HG02798 (cell line): ENCODE results near the gene PRSS27.
"Not testable (repeated sequence)": the region's sequence is repeated elsewhere in the genome, so short reads cannot be mapped to it uniquely, and the experiment has no call there.

Experiments
- ATAC-seq: cut with Tn5 transposase; IDR thresholded peaks from one replicate; pipeline ENCODE4 v1.9.1; 2021; ENCODE audit warnings: mild to moderate bottlenecking; ENCODE audit not compliant: unreplicated experiment, poor library complexity

Gene PRSS27

DNA sequence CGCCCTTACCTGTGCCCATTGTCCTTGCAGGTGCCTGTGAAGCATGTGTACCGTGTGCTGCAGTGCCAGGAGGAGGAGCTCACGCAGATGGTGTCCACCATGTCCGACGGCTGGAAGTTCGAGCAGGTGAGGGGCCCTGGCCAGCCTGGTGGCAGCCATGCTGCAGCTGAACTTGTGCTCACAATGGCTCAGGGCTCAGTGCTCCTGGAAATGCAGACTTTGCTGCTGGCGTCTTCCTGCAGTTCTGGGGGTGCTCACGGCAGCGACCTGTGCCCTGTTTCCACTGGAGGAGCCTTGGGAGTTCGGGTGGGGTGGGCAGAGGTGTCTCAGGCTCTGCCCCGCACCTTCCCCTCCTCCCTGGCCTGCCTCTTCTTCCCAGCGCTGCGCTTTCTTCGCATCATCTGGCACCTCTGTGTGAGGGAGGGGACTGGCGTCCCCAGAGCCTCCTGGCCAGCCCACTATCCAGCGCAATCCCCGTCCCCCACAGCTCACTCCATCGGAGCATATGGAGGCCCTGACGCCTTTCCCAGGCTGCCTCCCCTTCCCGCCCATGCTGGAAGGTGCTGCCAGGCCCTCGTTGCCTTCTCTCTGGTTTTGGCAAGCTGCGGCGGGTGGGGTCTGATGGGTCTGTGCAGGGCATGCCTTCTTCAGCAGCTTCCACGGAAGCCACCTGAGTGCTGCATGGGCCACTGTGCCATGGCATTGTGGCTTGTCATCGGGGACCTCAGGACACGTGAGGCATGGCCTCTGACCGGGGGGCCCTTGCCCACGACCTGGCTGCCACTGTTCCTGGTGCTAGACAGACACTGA lies 20.0 kb downstream of the PRSS27 start:
- no peak for ATAC-seq

DNA sequence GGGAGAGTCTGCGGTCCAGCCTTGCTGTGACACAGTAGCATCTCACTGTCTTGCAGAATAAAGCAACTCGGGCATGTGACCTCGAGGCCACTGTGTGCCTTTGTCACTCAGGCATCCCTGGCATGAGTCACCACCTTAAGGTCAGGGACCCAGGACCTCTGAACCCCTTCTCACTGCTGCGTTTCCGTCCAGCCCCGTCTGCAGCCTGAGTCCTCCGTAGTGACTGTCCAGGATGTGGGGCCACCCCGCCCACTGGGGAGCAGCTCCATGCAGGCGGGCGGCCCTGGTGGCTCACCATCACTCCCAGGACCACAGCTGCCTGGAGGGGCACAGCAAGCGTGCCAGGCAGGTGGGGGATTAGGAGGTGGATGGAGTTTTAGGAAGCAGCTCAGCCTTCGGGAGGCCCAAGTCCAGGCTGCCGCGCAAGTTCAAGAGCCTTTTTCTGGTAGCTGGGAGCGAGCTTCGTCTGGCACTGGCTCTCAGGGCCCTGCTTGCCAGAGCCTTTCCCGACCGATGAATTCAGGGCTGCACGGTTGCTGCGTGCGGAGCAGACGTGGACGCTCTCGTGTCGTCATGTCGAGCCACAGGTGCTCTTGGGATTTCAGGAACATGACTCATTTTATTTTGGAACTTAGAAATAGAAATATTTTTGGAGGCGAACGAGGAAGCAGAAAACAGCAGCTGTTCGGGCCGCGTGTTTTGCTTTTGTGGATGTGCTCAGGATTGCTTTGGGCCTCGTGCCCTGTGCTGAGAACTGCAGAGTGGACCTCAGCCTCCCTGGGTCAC lies 20.9 kb downstream of the PRSS27 start:
- ATAC-seq: no peak

DNA sequence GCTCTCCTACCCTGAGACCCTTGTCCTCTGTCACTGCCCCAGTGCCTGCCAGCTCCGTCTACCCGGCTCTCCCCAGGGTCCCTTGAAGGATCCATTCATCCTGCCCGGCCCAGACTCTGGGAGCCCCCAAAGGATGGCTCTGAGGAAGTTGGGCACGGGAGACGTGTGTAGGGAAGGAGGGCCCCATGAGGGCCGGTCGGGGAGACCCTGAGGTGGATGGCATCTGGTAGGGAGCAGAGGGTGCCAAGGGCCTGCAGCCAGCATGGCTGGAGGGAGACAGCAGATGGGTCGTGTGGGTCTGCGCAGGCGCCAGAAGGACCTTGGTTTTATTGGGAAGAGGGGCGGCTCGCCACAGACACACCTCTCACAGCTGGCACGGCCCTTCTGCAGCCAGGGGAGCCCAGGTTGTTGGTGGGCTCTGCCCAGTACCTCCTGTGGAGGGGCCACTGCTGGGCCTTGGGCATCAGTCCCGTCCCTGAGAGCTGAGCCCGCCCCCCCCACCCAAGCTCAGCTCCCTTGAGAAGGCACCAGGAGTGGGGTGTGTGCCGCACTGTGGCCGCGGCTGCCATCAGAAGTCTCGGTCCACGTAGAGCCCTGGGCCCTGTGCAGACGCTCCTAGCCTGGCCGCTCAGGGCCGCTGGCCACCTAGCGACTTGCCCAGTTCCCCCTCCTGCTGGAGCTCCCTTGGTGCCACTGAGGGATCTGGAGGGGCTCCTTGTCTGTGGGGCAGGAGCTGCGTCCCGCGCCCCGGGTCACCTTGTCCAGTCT lies 21.7 kb downstream of the PRSS27 start:
- ATAC-seq: no peak

DNA sequence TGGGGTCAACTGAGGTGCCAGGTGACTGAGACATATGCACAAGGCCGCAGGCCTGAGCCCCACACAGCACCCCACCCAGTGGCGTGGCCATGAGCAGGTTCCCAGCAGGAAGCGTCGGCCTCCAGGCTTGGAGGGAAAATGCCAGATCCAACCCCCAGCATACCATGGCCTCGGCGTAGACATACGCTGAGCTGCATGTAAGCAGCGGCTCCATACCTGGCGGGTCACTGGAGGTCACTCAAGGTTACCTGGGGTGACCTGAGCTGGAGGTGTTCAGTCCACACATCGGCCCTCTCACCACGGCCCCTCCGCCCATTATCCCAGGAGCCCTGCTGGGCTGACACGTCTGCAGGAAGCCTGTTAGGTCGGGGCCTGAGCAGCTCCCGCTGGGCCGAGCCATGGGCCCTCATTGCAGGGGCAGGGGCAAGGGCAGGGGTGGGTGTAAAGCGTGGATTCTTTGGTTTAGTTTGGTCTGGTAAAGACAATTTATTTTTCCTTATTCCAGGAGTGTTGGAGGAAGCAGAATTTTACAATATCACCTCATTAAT lies 22.5 kb downstream of the PRSS27 start:
- ATAC-seq: no peak

DNA sequence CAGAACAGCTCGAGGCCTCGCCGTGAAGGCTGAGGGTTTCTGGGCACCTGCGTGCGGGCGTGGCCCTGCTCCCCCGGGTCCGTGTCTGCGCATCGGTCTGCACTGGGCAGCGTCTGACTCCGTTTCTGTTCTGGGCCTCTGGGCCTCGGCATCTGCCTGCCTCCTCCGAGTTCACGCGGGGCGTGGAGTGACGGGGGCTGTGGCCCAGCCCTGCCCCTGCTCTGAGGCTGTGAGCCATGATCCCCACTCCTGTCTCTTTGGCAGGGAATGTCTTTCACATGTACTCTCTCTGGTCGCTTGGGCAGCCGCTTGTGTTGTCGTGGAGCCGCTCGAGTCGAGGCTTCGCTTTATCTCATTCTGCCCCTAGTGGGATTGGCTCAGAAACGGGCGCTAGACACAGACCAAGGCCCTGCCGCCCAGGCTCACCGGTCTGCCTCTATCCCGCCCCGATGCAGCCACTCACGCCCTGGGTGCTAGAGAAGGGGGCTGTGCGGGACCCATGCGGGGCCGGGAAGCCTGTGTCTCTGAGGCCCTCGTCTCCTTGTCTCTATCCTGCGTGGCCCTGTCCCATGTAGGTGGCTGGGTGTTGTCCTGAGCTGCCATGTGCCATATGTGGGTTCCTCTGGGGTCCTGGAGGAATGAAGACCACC lies 23.3 kb downstream of the PRSS27 start:
- ATAC-seq: not testable (repeated sequence)

DNA sequence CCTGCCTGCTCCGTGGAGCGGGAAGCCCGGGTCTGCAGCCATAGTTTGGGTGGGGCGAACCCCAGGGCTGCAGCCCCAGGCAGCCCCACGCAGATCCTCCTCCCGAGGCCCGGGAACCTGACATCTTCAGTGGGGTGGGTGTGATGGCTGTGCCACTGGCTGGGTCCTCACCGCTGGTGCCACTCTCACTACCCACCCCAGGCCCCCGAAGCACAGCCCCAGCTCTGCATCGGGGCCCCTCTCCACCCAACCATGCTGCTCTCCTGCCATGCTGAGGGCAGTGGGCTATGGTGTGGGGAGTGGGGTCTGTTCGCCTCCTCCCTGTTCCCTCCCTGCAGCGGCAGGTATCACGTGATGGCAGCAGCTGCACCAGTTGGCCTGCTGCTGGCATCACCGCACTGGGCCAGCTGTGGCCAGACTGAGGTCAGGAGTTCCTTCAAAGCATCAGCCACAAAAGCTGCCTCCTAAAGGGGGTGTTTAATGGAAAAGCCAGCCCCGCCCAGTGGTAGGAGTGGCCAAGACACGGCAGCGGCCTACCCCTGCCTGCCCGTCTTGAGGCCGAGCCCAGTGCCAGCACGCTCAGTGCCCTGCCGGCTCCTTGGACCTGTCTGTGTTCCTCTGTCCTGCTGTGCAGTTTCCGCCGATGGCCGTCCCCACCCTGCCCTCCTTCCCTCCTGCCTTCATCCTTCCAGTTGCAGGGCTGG lies 26.9 kb downstream of the PRSS27 start:
- no peak for ATAC-seq

DNA sequence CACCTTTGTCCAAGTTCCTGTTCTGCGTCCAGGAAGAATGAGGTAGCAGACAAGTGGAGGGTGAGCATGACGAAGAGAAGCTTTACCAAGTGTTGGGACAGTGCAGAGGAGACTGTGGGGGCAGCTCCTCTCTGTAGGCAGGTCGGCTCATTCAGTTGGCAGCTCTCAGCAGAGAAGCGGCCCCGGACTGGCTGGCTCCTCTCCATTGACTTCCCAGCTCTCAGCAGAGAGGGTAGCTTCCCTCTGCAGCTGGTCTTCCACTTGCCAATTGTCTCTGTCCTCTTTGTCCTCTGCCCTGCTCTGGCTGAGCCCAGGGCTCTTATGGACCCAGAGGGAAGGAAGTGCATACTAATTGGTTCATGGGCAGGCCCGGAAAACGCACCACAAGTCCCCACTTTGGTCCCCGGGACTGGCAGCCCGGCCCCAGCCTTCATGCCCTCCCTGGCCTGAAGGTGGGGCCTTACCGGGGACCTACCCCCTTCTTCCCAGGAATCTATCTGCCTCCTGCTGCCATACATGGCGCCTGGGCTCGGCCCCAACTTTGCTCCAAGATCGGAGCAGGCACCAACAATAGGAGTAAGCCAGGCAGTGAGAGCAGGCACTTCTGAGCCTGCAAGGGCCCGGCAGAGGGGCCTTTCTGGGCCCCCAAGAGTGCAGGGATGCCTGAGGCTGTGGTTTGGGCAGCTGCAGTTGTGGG lies 27.6 kb downstream of the PRSS27 start:
- ATAC-seq: no peak

DNA sequence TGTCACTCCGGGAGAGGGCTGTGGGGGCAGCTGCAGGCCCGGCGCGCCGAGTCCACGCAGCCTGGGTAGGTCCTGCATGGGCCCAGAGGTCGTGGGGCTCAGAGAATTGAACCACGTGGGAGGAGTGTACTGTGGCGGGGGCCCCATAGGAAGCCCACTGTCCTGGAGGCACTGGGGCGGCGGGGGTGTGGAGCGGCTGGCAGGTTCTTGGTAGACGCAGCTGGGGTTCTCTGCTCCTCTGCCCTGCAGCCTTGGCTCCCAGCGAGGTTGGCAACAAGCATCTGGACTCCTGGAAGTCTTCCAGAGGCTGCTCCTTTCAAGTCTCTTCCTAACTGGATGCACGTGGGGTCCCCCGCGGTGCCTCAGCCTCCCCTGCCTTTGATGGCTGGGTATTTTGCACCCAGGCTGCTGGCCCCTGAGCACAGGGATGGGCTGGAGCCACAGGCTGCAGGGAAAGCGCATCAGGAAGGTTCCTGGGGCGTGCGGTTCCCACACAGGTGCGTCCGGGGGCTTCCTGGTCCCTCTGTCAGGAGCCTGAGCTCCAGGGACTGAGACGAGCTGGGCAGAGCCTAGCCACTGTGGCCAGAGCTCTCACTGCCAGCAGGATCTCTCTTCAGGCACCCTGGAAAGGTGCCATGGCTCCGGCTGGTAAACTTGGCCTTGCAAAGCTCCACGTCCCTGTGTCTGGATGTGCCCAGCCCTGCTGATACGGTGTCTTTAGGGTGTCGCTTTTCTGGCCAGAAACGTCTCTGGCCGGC lies 28.4 kb downstream of the PRSS27 start:
- ATAC-seq: no peak

DNA sequence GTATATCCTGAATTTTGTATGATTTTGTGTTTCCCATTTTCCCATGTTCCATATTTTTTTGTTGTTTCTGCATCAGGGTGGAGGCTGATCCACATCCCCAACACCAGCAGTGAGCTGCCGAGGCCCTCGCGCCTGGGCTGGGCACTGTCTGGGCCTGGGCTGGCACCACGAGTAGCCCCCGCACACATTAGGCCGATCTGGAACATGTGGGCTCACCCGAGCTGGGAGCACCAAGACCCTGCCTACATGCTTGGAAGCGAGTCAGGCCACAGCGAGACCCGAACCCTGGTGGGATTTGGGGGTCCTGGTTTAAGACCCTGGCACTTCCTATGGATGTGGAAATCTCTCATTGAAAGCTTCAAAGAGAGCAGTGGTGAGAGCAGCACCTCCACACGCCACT lies 29.2 kb downstream of the PRSS27 start:
- no peak for ATAC-seq

DNA sequence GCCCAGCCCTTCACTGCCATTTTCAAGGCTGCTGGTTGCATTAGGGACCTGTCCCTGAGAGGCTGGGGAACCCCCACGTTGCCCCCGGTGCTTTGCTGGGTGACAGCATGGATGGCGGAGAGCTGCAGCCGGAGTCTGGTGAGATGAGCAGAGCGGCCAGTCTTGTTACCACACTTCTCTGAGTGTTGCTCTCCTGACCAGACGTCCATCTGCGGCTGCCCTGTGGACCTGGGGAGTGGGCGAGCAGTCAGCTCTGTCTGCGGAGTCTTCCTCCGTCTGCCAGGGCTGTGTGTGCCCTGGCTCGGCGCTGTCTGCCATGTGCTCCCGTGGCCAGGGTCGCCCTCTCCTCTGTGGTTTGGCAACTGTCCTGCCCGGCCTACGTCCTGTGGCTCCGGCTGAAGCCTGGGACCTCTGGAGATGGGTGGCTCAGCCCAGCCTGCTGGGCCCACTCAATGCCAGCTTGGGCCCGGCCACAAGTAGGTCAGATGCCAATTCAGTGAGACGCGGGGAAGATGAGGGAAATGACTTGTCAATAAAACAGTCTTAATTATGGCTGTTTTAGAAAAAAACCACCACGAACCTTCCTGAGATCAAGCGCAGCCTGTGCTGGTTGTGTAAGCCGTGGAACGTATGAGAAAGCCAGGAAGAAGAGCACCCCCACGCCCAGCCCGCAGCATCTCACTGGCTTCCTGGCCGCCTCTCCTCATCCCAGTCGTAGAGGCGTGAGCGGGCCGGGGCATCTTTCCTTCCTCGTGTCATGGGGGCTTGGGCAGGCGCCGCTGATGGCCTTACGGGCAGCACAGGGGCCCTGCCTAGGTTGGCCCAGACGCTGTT lies 29.8 kb downstream of the PRSS27 start:
- ATAC-seq: no peak

DNA sequence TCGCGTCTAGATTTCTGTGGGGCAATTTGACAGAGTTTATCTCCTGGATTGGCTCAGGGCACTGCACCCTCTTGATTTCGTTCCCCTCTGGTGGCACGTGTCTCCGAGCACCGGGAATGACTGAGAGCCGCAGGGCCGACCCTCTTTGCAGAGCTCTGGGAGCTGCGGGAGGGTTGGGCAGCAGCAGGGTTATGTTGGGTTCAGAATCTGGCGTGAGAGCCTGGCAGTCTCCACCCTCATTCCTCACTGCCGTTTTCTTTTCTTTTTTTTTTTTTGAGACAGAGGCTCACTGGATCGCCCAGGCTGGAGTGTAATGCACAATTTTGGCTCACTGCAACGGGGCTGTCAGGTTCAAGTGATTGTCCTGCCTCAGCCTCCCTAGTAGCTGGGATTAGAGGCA lies 30.6 kb downstream of the PRSS27 start:
- ATAC-seq: not testable (repeated sequence)

DNA sequence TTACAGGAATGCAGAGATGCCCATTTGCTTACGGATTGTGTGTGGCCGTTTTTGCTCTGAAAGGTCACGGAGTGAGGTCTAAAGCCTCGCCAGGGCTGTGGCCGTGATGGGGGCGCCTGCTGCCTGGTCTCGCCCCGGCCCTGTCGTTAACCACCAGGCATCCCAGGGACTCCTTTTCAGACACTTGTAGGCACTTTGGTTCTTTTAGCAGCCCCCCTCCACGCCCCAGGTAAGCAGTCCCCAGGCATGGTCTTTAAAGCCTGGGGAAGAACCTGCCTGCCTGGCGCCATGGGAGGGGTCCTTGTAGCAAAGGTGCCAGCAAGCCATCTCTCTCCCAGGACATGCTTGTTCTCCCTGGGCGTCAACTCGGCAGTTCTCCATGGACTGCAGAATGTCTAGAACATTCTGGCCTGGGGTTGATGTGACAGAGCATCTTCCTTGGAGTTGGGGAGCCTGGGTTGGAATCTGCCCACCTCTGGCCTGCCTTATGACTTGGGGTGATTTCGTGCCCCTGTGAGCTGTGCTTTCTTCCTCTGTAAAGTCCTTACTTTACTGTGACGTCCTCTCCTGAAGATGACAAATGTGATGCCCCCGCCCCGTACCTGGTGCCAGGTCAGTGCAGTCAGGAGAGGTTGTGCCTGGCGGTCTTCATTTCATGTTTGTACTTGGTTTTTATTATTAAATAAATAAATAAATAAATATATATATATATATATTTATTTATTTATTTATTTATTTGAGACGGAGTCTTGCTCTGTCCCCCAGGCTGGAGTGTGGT lies 32.3 kb downstream of the PRSS27 start:
- no peak for ATAC-seq

DNA sequence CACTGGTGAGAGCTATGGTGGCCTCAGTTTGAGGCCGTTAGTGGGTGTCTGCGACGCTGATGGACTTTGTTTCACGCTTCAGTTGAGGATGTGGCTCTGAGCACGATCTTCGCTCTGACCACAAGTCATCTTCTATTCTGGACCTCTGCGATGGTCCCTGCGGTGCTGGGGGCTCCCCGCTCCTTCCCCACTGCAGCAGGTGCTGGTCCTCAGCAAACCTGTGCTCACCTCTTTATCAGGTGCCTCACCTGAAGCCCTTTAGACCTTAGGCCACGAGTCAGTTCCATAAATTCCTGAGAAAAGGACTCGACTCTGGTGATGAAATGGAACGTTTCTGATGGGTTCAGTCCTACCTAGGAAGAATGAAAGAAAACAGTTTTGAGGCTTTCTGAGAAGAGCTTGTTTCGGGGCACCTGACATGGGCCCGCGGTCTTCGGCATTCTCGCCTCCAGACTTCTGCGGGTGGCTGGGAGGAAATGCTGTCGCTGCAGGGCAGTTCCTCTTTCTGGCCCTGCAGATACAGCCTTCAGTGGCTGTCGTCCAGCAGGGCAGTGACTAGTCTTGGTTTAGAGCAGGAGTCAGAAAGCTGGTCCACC lies 33.0 kb downstream of the PRSS27 start:
- peak; percentile 45 for ATAC-seq

DNA sequence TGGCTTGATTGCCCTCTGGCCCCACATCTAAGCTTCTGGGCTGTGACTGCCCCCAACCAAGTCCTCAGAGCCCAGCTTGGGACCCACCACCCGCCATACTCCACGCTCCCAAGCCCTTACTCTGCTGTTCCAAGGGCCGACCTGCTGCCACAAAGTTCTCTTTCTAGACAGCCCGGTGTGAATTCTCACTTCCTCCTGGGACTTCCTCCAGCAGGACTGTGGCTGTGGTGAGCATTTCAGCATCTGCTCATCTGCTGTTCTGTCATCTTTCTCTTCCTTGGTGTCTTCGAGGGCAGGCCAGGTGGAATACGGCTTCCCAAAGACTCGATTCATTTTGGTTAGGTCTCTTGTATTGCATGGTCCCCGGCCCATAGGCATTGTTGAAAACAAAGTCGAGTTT lies 33.9 kb downstream of the PRSS27 start:
- peak; percentile 23 for ATAC-seq

DNA sequence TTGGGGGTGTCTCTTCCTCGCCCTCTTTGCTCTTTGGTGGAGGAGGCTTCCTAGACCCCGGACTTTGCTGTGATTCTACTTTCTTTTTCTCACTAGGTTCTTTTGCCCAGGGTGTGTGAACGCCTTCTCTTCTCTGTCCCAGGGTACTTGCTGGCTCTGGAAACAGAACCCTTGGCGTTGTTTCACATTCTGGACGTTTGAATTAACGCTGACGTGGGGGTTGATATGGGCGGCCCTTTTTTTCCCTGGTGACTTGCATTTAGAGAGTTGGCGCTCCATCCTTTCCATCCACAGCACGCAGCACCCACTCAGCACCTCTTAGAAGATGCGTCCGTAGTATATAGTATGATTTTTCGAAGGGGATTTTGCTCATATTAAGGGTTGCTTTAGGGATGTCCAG lies 37.0 kb downstream of the PRSS27 start:
- not testable (repeated sequence) for ATAC-seq
